Kidney epithelial cell (primary cell): Measurements from ENCODE around the gene IRAK1. TPM values are rescaled to one million over a fixed set of nuclear protein-coding genes. Genes with fewer than 3 reads are reported as not detected.

Experiments used
- DNase-seq: peaks from one replicate; pipeline ENCODE4 v3.0.0-alpha.2; 2010; ENCODE audit warnings: low read depth
- H3K27me3 ChIP-seq: 2 replicates; pipeline ENCODE4 v1.6.0; 2011; ENCODE audit warnings: low read length; ENCODE audit not compliant: control insufficient read depth, insufficient read depth
- H3K36me3 ChIP-seq: 2 replicates; pipeline ENCODE4 v1.5.1; 2011; ENCODE audit warnings: low read length; ENCODE audit not compliant: control insufficient read depth, insufficient read depth
- H3K4me3 ChIP-seq: 2 replicates; pipeline ENCODE4 v1.5.1; 2011; ENCODE audit warnings: low read depth, mild to moderate bottlenecking, control low read depth, low read length
- CTCF ChIP-seq: IDR thresholded peaks from 2 replicates; pipeline ENCODE4 v1.5.1; 2011; ENCODE audit warnings: mild to moderate bottlenecking, moderate library complexity, low read length, control low read depth, inconsistent platforms; ENCODE audit not compliant: insufficient read depth, poor library complexity, severe bottlenecking
- total RNA-seq: library from RNA; depleted of rRNA; stranded (reverse); fragments of >200 nt; gene quantifications from 2 replicates; pipeline ENCODE4 v1.2.3, GENCODE V29; 2015

The IRAK1 gene
- total RNA-seq, 1 donor from 2014 or later = 193 TPM

DNA sequence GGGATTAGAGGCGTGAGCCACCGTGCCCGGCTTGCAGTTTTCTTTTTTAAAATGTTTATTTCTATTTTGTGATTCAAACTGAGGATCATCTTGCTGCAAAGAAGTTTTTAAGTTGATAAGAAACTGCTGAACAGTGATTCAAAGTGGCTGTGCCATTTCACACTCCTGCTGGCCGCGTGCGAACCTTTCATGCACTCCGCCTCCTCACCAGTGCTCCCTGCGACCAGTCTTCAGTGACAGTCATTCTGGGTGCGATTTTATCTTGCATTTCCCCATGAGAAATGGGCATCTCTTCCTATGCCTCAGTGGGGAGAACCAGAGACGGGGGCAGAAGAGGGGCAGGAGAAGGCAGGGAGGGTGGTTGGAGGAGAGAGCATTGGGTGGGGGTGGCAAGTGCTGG is 25.7 kb downstream of the IRAK1 start:
- Histone ChIP-seq H3K27me3 (no peaks in the 10 kb centered on the region), H3K4me3 (no peak overlapping the region), H3K36me3 (no peaks in the 10 kb centered on the region)
- DNase-seq = no peak
- TF ChIP-seq CTCF = no peak

DNA sequence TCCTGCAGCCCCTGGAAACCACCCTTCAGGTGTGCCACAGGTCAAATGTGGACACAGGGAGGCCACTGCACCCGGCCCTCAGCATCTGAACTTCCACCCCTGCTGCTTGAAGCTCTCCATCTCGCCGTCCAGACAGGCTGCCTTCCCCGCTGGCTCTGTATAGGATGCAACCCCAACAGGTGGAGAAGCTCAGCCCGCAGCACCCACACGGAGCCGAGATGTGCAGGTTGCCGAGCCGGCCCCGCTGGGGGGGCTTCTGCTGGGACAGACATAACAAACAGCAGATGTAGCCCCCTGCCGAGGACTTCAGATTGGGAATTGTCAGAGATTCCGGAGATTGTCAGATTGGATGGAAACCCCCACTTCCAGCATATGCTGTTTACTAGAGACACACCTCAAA is 26.6 kb downstream of the IRAK1 start:
- Histone ChIP-seq H3K4me3 (no peak overlapping the region), H3K36me3 (no peaks in the 10 kb centered on the region), H3K27me3 (no peaks in the 10 kb centered on the region)
- no peak for DNase-seq
- no peak for TF ChIP-seq CTCF

- Histone ChIP-seq H3K36me3 (no peaks in the 10 kb centered on the region), H3K4me3 (no peak overlapping the region), H3K27me3 (no peaks in the 10 kb centered on the region)
- no peak for DNase-seq
- TF ChIP-seq CTCF = no peak
Observed at GRCh38 chrX:153992180-153992579, 27.5 kb downstream of the IRAK1 start.

DNA sequence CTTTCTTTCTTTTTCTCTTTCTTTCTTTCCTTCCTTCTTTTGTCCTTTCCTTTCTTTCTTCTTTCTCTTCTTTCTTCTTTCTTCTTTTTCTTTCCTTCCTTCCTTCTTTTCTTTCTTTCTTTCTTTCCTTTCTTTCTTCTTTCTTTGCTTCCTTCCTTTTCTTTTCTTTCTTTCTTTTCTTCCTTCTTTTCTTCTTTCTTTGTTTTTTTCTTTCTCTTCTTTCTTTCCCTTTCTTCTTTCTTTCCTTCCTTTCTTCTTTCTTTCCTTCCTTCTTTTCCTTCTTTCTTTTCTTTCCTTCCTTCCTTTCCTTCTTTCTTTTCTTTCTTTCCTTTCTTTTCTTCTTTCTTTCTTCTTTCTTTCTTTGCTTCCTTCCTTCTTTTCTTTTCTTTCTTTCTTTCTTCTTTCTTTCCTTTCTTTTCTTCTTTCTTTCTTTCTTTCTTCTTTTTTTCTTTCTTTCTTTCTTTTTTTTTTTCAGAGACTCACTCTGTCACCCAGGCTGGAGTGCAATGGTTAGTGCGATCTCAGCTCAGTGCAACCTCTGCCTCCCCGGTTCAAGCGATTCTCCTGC is 28.6 kb downstream of the IRAK1 start:
- no peak for DNase-seq
- Histone ChIP-seq H3K27me3 (no peaks in the 10 kb centered on the region), H3K36me3 (no peaks in the 10 kb centered on the region), H3K4me3 (no peak overlapping the region)
- TF ChIP-seq CTCF = no peak

DNA sequence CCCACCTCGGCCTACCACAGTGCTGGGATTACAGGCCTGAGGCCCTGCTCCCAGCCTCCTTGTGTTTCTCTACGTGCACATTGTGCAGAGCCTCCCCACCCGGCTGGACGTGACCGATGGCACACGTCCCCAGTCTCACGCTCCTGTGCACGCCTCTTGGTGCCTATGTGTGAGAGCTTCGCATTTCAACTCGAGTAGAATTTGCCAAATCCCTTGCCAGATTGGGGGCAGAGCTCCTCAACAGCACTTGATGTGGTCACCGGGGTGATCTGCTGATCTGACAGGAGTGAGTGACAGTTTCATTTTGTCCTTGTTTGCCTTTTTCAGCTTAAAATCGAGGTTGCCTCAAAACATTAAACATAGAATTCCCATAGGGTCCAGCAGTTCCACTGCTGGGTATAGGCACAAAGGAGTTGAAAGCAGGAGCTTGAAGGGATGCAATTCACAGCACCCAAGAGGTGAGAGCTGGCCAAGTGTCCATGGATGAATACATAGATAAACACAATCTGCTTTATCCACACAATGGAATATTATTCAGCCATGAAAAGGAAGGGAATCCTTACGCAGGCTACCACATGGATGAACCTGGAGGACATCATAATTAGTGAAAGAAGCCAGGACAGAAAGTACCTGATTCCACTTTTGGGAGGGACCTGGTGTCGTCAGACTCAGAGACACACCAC is 29.6 kb downstream of the IRAK1 start:
- DNase-seq = no peak
- H3K27me3 ChIP-seq = no peaks in the 10 kb centered on the region
- no peaks in the 10 kb centered on the region for H3K36me3 ChIP-seq
- TF ChIP-seq CTCF = no peak
- no peak overlapping the region for H3K4me3 ChIP-seq

- TF ChIP-seq CTCF = no peak
Observed at GRCh38 chrX:153988493-153988892, 31.2 kb downstream of the IRAK1 start.

More at GRCh38 chrX:153988493-153988892, 31.2 kb downstream of the IRAK1 start:
- no peak for DNase-seq
- H3K4me3 ChIP-seq = no peak overlapping the region
- no peaks in the 10 kb centered on the region for H3K36me3 ChIP-seq
- H3K27me3 ChIP-seq = no peaks in the 10 kb centered on the region
